Dedifferentiated amniotic fluid mesenchymal stem cell (primary cell): Measurements from ENCODE around the gene LIN54.
"Not testable (repeated sequence)": the region's sequence is repeated elsewhere in the genome, so short reads cannot be mapped to it uniquely, and the experiment has no call there.

ENCODE experiments used
- DNase-seq: peaks from one replicate; pipeline ENCODE4 v3.0.0-alpha.2; 2016; ENCODE audit errors: extremely low spot score

Gene LIN54

DNA sequence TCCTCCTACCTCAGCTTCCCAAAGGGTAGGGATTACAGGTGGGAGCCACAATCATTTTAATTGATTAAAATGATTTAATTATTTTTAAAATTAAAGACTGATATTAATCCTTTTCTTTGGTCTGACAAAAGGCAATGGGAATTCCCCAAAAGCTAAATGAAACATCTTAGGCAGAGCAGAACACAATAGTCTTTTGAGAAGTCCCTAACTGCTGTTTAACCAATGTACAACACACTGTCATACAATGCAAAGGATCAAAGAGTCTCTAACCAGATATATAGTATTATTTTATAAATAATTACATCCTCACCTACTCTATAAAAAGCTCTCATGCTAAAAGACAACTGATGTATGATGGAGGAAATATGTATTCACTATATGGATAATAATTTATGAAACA is 63.1 kb downstream of the LIN54 start:
- DNase-seq = no peak

DNA sequence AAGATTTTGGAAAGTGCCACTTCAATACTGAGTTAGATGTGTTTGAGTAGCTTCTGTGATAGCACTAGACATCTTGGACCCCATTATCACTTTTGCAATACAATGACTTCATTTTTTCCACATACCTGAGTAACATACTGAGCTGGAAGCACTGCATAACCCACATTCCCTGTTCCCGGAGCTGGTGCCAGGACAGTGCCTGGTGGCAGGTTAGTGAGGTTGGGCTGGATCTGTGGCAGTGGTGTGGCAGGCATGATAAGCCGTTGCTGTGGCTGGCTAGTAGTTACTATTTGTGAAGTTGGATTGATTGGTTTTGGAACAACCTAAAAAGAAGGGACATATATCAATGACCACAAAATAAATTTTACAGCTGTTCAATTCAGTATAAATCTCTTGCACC is 71.2 kb downstream of the LIN54 start:
- DNase-seq = no peak

DNA sequence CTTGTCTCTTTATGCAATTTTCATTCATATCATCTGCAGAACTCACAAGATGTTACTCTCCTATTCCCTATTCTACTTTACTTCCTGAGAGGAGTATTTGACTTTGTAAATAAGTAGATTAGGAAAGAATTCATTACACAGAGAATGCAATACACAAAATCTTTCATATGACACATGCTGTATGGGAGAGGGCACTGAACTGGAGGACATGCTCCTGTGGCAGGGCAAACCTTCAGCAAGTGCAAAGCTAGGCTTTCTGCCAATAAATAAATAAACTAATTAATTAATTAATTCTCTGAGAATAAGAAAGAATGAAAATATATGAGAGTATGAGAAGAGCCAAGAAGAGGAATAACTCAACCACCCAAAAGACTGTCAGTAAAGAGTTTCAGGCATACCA is 76.2 kb downstream of the LIN54 start:
- DNase-seq = no peak

DNA sequence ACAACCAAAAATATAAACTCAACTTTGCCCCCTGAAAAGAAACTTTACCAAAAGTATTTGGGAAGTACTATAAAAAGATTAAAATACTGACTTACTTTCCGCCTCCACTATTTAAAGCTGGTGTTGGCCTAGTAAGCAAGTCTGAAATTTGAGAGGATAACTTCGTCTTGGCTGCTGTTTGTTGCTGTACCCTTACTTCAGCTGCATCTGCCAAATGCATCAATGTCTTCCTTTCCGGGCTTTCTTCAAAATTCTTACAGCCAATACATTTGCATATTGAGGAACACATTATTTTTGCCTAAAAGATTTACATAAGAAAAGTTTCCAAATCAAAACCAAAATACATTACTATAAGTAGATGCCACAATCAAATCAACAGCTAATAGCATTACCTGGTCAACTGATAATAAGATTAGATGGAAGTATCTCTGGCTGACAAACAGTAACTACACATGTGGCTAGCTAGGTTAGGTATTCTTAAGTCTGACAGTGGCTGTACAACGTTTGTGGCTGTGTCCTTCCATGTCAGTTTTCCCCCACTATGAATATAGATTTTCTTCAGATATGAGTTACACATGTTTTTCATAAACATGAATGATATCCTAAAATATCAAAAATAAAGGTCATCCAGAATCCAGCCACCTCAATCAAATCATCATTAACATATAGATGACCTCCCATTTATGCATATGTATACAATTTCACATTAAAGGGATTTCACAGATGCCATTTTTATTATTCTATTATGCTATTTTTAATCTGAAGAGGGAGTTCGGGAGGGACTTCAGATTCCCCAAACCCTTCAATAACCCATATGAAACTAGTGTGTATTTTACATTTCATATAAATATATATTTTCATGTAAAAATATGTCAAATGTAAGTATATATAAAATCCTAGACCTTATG is 79.5 kb downstream of the LIN54 start:
- no peak for DNase-seq

DNA sequence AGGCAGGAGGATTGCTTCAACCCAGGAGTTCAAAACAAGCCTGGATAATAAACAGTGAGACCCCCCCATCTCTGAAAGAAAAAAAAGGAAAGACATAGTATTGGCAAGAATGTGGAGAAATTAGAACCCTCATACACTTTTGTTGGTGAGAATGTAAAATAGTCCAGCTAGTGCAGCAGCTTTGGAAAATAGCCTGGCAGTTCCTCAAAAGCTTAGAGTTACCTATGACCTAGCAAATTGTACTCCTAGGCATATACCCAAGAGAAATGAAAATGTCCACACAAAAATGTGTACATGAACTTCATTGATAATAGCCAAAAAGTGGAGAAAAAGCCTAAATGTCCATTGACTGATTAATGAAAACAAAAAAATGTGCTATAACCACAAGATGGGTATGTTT is 88.8 kb downstream of the LIN54 start:
- DNase-seq = no peak

DNA sequence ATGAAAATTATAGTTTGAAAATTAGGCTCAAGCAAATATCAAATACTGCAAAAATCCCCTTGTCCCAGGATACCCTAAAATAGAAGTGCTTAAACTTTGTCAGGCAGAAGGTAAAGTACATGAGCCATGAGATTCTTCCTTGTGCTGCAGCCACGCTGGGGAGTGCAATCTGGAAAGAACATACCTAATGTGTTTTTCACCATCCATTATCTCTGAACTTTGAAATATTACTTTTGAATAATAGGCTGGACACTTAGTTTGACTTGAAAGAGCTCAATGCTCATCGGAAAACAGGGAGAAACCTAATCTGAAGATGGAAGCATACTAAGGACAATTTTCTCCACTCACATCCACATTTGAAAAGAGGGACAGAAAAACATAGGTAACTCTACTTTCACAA is 91.2 kb downstream of the LIN54 start:
- DNase-seq = no peak

DNA sequence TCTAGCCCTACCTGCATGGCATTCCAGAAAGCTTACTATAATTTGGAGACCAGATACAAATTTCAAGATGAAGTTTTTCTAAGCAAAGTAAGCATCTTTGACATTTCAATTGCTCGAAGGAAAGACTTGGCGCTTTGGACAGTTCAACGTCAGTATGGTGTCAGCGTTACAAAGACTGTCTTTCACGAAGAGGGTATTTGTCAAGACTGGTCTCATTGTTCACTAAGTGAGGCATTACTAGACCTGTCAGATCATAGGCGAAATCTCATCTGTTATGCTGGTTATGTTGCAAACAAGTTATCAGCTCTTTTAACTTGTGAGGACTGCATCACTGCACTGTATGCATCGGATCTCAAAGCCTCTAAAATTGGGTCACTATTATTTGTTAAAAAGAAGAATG is 92.5 kb downstream of the LIN54 start:
- no peak for DNase-seq

DNA sequence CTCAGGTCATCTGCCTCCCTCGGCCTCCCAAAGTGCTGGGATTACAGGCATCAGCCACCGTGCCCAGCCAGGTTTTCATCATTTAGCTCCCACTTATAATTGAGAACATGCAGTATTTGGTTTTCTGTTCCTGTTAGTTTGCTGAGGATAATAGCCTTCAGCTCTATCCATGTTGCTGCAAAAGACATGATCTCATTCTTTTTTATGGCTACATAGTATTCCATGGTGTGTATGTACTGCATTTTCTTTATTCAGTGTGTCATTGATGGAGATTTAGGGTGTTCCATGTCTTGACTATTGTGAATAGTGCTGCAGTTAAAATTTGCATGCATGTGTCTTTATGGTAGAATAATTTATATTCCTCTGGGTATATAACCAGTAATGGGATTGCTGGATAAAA is 96.7 kb downstream of the LIN54 start:
- not testable (repeated sequence) for DNase-seq

DNA sequence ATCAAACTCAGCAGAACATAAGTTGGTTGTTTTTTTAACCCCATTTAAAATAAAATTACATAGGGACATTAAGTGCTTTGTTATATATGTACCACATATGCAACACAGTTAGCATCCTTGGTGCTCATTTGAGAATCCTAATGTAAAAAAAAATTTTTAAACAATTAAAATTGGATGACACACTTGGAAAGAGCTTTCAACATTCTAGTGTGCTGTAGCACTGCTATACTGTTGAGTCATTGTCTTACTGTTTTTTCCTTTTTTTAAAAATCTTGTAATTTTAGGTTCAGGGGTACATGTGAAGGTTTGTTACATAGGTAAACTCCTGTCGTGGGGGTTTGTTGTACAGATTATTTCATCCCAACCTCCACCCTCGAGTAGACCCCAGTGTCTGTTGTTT is 97.3 kb downstream of the LIN54 start:
- no peak for DNase-seq

DNA sequence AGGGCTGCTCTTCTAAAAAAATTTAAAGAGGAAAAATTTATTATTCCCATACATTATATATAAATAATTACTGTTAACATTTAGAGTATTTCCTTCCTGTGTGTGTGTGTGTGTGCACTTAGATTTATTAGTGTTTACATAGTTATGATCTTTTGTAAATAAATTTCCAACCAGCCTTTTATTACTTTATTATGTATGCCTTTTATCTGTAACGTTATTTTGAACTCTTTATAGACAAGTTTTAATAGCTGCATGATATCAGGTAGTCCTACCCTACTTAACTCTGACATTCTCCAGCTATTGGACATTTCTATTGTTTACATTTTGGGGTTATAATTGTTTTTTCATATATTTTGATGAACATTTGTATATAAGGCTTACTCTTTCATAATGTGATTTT is 101.3 kb downstream of the LIN54 start:
- no peak for DNase-seq

DNA sequence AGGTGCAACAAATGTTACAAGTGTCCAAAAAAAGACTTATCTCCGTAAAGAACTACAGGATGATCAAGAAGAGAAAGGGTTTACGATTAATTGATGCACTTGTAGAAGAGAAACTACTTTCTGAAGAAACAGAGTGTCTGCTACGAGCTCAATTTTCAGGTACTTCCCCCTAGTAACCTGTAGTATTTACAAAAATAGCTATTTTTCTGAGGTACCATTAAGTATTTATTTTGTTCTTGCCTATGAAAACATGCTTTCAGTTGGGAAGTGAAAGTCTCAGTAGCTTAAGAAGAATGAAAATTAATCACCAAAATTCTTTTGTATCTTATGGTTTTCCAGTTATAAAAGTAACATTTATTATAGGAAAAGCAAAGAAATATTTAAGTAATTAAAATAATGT is 104.2 kb downstream of the LIN54 start:
- DNase-seq = no peak

DNA sequence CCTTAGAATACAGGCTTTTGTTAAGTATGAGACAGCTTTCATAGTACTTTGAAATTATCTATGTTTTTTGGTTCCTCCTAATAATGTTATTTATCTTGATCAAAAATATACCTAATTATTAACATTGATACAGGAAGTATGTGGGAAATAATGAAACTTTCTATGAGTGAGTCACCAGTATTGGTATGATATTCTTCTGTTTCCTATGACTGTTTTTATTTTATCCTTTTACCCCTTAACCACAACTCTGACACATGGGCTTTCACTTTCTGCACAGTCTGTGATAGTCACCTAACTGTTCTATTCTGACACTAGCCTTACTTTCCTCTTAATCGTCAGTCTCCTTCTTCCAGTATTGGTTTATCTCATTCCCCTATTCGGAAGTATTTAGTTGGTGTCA is 105.4 kb downstream of the LIN54 start:
- no peak for DNase-seq

DNA sequence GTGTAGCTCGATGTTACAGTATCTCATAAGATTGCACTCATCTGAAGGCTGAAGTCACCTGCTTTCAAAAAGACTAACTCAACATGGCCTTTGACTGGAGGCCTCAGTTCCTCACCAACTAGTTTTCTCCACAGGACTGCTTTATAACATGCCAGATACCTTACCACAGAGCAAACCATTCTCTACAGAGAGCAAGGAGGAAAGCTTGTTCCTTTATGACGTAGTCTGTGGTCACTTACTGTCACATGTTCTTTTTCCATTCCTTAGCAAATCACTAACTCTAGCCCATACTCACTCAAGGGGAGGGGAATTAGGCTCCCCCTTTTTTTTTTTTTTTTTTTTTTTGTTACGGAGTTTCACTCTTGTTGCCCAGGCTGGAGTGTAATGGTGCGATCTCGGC is 106.9 kb downstream of the LIN54 start:
- DNase-seq = no peak

DNA sequence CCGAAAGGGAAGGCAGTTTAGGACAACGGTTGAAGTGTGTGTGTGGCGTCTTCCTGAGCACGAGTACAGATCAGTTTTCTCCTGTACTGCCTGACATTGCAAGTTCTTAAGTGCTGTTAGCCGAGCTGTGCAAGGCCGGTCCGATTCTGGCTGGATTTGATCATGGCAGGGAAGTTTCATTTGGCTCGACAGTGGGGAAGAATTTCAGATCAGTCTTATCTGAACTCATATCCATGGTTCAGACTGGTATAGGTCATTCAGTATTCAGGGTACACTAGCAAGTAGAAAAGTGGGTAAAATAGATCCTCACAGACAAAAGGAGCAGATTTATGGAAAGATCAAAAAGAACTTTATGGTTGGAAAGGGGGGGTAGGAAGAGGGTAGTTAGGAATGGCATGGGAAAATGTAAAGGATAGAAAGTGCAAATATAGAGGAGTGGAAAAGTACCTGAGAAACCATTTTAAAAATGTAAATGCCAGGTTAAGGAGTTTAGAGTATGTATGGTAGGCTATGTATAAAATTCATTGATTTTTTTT is 109.4 kb downstream of the LIN54 start:
- no peak for DNase-seq

DNA sequence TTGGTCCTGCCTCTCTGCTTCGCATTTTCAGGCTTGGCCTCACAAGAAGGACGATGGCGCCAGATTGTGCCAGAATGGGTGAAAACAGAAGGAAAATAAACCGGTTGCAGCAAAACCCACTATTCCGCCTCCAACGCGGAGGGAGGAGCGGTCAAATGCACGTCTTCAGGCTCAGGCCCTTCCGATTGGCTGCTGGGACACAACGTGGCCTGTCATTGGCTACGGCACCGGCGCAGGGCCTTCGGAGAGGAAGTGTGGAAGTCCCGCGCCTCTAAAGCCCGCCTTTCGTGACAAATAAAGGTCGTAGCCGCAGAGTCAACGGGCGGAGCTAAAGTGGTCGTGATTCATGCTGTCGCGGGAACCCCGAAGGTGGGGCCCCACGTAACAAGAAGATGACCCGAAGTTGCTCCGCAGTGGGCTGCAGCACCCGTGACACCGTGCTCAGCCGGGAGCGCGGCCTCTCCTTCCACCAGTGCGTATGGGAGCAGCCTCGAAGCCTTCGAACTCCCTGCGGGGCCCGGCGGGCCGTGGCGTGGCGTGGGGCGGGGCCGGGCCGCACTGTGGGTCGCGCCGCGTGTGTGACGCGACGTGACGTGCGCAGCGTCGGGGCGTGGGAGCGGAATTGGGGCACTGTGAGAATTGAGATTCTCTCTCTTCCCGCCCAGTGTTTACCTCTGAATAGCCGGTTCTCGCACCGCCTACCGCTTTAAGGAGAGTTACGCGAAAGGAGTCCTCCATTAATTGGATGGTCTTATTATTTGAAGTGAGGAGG is 110.0 kb downstream of the LIN54 start, which contains the start of gene THAP9:
Gene THAP9, plus strand, starts transcription at position 325 of the 772 bp plus-strand sequence. Its CDS starts 68 bp downstream, at position 393.
- peak; percentile 100 for DNase-seq

DNA sequence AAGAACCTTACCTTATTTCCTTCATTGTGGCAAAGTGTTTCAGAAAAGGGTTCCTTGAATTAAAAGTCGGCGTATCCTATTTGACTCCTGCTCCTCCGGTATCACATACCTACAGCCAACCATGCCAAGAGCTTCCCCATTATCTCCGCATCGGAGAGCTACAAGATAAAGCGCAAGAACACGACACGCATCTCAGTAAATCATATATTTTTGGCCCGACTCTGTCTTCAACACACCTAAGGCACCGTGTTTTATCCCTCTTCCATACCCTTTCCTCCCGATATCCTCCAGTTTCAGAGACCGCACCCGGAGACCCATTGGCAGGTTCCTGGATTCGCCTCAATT is 110.6 kb downstream of the LIN54 start:
- no peak for DNase-seq

DNA sequence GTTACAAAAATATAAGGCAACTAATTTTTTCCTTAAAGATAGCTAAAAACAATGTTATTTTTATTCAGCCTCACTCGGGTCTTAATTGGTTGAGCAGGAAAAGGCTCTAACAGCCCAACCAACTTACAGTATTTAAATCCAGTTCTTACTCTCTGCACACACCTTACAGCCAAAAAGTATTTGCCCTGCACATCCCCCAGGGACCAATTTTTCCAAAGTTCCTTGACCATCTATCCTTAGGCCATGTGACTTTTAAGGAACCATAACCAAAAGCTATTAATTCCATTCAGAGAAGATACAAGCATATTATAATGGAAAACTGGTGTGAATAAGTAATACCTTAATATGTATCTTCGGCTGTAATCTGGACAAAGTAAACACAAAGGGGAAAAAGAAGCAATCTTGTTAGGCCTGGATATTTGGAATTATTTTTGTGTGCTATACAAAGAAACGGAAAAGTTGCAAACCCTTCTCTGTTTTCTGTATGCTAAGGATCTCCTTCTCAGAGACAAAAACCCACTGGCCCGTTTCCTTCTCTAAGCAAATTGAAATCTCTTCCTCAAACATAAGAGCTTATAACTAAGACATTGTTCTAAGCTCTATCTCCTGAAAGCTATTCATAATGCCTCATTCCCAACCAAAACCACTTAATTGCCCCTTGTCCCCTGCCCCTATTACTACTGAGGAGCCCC is 111.1 kb downstream of the LIN54 start:
- DNase-seq = no peak

DNA sequence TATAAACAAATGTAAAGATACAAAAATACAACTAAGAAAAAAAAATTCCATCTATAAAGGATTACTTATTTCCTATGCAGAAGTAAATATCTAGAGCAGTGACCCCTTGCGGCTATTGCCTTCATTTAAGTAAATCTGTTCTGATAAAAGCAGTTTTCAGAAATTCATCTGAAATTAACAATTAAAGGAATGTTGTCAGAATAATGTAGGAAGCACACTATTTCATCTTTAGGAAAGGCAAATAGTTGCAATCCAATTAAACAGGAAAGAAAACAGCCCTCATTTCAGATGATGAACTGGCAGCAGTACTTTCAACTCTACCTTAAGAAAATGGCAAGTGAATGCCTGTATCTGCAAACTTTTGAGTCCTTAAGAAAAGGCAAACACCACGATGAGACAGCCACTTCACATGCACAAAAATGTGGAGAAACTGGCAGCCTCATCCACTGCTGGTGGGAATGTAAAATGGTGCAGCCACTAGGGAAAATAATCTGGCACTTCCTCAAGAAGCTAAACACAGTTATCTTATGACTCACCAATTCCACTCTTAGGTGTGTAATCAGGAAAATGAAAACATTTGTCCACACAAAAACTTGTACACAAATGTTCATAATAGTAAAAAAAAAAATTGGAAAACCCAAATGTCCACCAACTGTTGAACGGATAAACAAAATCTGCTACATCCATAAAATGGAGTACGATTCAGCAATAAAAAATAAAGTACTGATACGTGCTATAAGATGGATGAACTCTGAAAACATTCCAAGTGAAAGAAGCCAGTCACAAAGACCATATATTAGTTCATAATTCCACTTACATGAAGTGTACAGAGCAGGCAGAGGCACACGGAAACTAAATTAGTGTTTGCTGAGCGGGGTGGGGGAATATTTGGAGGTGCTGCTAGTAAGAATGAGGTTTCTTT is 112.0 kb downstream of the LIN54 start:
- peak; percentile 77 for DNase-seq

DNA sequence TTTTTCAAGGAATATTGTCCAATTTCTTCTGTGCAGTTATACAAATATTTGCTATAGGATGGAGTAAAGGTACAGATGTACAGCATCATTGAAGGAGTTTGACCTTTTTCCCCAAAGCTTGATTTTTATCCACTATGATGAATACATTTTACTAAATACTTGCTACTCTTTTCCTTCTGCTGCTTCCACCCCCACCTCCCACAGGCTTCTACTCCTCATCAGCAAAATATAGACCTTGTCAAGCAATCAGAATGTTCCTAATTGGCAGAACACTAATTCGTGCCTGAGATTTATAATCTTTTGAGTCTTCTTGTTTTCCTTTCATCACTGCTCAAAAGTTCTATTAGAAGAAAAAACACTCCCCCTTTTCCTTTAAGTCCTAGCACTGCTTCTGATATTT is 113.9 kb downstream of the LIN54 start:
- no peak for DNase-seq

DNA sequence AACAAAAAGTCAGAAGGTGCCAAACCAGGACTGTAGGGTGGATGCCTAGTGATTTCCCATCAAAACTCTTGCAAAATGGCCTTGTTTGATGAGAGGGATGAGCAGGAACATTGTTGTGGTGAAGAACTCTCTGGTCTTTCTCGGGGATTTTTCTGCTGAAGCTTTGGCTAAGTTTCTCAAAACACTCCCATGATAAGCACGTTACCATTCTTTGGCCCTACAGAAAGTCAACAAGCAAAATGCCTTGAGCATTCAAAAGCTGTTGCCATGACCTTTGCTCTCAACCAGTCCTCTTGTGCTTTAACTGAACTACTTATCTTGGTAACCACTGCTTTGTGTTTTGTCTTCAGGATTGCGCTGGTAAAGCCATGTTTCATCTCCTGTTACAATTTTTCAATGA is 116.7 kb downstream of the LIN54 start:
- DNase-seq = no peak

DNA sequence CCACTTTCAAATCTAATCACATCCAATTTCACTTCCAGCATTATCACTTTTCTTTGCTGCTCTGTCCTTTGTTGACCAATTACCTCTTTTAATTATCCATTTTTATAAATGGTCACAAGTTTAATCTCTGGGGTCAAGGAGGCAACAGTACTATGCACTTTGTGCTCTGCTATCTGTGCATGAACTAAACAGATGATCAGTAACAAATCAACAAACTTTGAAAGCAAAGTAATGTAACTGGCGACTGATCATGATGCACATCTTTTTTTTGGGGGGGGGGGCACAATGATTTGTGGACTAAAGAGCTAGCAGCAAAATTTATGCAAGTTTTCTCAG is 118.2 kb downstream of the LIN54 start:
- DNase-seq = no peak
